HCT116 (cell line): ENCODE data around the gene CTR9.

Source experiments
- EZH2 ChIP-seq: fragments of 200-600 bp; sonication (generic); IDR thresholded peaks from 2 replicates; pipeline ENCODE4 v1.6.1; 2017; ENCODE audit warnings: antibody characterized with exemption, mixed run types
- MAX ChIP-seq: IDR thresholded peaks from 2 replicates; pipeline ENCODE4 v1.6.1; 2012
- POLR2A ChIP-seq: IDR thresholded peaks from 2 replicates; pipeline ENCODE4 v1.7.0; 2011; ENCODE audit warnings: borderline replicate concordance; ENCODE audit not compliant: insufficient read depth, insufficient read length; ENCODE audit errors: extremely low read depth
- POLR2AphosphoS5 ChIP-seq: IDR thresholded peaks from 2 replicates; pipeline ENCODE4 v1.6.1; 2011; ENCODE audit warnings: mild to moderate bottlenecking, low read depth, low read length, moderate library complexity
- RAD21 ChIP-seq: IDR thresholded peaks from 2 replicates; pipeline ENCODE4 v1.6.1; 2012; ENCODE audit warnings: low read depth, mild to moderate bottlenecking
- SP1 ChIP-seq: IDR thresholded peaks from 2 replicates; pipeline ENCODE4 v1.6.1; 2012; ENCODE audit warnings: low read depth
- SRF ChIP-seq: IDR thresholded peaks from 2 replicates; pipeline ENCODE4 v1.6.1; 2012; ENCODE audit warnings: low read depth
- TCF7L2 ChIP-seq: IDR thresholded peaks from 2 replicates; pipeline ENCODE4 v1.7.0; 2011; ENCODE audit warnings: borderline replicate concordance, inconsistent platforms; ENCODE audit not compliant: insufficient read depth, insufficient read length; ENCODE audit errors: extremely low read depth
- YY1 ChIP-seq: IDR thresholded peaks from 2 replicates; pipeline ENCODE4 v1.6.1; 2011; ENCODE audit warnings: low read length, low read depth, moderate library complexity, mild to moderate bottlenecking; ENCODE audit not compliant: insufficient replicate concordance; ENCODE audit errors: extremely low read depth
- ZNF274 ChIP-seq: fragments of 200-500 bp; sonication (Bioruptor generic); IDR thresholded peaks from 2 replicates; pipeline ENCODE4 v1.6.1; 2014; ENCODE audit warnings: mild to moderate bottlenecking, low read depth, low read length, inconsistent platforms
- TF ChIP-seq, protein P1 (sequence below): IDR thresholded peaks from 2 replicates; pipeline ENCODE4 v1.6.1; 2011; ENCODE audit warnings: mild to moderate bottlenecking, low read length, moderate library complexity; ENCODE audit not compliant: insufficient replicate concordance; ENCODE audit errors: extremely low read depth
- TF ChIP-seq, protein P2 (sequence below), 3 experiments: fragments of 200-600 bp in 1 of 3; sonication (generic) in 1 of 3; IDR thresholded peaks in 2 of 3; conservative IDR thresholded peaks in 1 of 3; 2 replicates each; pipeline ENCODE4 v1.5.1; 2012 to 2017; ENCODE audit warnings: low read depth in 2 of 3, low read length in 2 of 3, antibody characterized with exemption in 1 of 3, borderline replicate concordance in 1 of 3, control low read depth in 1 of 3, mild to moderate bottlenecking in 1 of 3, mixed read lengths in 1 of 3, mixed run types in 1 of 3, moderate library complexity in 1 of 3; ENCODE audit not compliant: insufficient read depth in 1 of 3

- TF ChIP-seq POLR2A (no peak), POLR2AphosphoS5 (no peak), YY1 (no peak), EZH2 (no peak), SP1 (no peak), ZNF274 (no peak), MAX (no peak), SRF (no peak), RAD21 (no peak), TCF7L2 (no peak)
- TF ChIP-seq, protein P1, sequence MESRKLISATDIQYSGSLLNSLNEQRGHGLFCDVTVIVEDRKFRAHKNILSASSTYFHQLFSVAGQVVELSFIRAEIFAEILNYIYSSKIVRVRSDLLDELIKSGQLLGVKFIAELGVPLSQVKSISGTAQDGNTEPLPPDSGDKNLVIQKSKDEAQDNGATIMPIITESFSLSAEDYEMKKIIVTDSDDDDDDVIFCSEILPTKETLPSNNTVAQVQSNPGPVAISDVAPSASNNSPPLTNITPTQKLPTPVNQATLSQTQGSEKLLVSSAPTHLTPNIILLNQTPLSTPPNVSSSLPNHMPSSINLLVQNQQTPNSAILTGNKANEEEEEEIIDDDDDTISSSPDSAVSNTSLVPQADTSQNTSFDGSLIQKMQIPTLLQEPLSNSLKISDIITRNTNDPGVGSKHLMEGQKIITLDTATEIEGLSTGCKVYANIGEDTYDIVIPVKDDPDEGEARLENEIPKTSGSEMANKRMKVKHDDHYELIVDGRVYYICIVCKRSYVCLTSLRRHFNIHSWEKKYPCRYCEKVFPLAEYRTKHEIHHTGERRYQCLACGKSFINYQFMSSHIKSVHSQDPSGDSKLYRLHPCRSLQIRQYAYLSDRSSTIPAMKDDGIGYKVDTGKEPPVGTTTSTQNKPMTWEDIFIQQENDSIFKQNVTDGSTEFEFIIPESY, result no peak
- TF ChIP-seq, protein P2, sequence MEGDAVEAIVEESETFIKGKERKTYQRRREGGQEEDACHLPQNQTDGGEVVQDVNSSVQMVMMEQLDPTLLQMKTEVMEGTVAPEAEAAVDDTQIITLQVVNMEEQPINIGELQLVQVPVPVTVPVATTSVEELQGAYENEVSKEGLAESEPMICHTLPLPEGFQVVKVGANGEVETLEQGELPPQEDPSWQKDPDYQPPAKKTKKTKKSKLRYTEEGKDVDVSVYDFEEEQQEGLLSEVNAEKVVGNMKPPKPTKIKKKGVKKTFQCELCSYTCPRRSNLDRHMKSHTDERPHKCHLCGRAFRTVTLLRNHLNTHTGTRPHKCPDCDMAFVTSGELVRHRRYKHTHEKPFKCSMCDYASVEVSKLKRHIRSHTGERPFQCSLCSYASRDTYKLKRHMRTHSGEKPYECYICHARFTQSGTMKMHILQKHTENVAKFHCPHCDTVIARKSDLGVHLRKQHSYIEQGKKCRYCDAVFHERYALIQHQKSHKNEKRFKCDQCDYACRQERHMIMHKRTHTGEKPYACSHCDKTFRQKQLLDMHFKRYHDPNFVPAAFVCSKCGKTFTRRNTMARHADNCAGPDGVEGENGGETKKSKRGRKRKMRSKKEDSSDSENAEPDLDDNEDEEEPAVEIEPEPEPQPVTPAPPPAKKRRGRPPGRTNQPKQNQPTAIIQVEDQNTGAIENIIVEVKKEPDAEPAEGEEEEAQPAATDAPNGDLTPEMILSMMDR (IDR thresholded peaks at IDR 0.05 in 2 of 3, conservative IDR thresholded peaks at IDR 0.05 in 1 of 3; ENCODE audit: borderline replicate concordance in 1 of 3, insufficient read depth in 1 of 3, low read depth in 2 of 3, low read length in 2 of 3), result no peak
Measured at GRCh38 chr11:10807493-10808234, 56.6 kb downstream of the CTR9 start.
